AG10803 (cell line): Measurements from ENCODE around the gene MDFIC.

ENCODE experiments used
- DNase-seq: peaks from one replicate; pipeline ENCODE4 v3.0.0; 2010; ENCODE audit warnings: low read depth
- H3K4me3 ChIP-seq: 2 replicates; pipeline ENCODE4 v1.5.1; 2011; ENCODE audit warnings: mild to moderate bottlenecking, low read length, control low read depth
- CTCF ChIP-seq: conservative IDR thresholded peaks from 2 replicates; pipeline ENCODE4 v1.5.1; 2011; ENCODE audit warnings: mild to moderate bottlenecking, low read length, control low read depth, inconsistent platforms

Gene MDFIC

DNA sequence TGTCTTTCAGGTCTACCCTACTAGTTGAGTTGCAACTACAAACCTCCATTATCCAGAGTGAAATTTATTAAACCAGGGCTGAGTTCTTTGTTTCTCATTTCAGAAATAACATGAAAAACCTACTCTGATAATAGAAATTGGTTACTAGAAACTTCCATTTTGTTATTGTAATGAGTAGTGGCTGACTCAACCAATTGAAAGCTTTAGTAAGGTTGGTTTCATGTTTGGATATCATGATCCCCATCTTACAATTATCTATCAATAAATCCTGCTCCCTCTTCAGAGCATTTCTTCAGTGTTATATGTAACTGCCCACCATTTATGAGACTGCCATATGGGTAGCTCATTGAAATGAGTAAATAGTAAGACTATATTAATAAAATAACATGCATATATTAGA, 16.9 kb downstream of the MDFIC start:
- no peak overlapping the region for H3K4me3 ChIP-seq
- no peak for DNase-seq
- TF ChIP-seq CTCF = no peak

DNA sequence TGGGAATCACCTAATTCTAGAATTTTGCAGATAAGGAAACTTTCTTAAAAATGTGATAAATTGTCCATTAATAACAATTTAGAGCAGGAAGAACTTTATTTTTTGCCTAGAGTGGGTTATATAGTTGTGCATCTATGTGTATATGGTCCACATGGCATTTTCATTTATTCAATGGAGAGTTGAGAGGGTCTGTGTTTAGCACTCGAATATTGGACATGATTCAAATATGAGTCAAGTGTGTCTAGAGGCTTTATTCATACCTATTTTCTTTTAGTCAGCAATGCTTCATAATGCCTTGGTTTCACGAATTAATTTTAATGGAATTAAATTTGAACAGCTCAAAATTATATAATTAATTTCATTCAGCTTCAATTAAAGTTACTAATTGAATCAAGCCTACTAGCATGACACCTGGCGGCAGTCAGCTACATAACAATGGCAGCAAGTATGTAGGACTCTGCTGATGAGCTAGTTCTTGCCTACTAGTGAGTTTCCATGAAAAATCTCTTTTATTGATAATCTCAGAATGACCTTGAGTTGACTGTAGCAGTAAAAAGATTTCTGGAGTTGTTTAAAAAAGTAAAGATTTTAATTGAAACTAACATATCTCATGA, 17.7 kb downstream of the MDFIC start:
- H3K4me3 ChIP-seq = no peak overlapping the region
- no peak for DNase-seq
- no peak for TF ChIP-seq CTCF

- TF ChIP-seq CTCF = no peak
- no peak for DNase-seq
- H3K4me3 ChIP-seq = no peak overlapping the region
Measured at GRCh38 chr7:114940220-114940619, 18.3 kb downstream of the MDFIC start.

- H3K4me3 ChIP-seq = no peak overlapping the region
- no peak for DNase-seq
Measured at GRCh38 chr7:114941692-114942091, 19.8 kb downstream of the MDFIC start.

DNA sequence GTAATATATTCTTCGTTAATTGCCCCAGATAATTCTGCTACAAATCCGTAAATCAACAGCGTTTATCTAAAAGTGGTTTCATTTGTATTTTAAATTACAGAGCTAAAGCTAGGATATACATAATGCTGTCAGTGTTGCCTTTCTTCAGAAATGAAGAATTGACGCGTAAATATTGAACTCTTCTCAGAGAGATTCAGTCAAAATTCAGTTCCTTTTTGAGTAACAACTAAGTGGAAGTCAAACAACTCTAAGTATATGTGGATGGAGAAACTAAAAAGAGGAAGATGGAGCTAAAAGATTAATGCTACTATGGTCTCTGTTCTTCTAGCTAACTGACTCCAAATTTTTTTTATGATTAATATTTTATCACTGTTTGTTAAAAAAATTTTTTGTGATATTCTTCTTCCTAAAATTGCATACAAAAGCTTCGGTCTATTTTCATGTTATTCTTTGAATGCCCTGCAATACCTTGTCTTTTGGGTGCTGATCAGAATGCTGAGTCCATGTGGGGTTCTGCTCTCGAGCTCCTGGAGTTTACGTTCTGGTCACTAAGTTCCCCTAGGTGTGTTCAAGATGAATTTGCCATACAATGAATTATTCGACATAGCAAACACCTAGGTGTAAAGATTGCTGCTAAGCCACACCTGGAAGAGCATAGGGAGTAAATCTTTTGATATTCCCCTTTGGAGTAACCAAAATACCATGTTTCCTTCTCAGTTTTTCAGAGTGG, 20.7 kb downstream of the MDFIC start:
- DNase-seq = no peak
- H3K4me3 ChIP-seq = no peak overlapping the region
- TF ChIP-seq CTCF = no peak

More at GRCh38 chr7:114941692-114942091, 19.8 kb downstream of the MDFIC start:
- TF ChIP-seq CTCF = no peak

DNA sequence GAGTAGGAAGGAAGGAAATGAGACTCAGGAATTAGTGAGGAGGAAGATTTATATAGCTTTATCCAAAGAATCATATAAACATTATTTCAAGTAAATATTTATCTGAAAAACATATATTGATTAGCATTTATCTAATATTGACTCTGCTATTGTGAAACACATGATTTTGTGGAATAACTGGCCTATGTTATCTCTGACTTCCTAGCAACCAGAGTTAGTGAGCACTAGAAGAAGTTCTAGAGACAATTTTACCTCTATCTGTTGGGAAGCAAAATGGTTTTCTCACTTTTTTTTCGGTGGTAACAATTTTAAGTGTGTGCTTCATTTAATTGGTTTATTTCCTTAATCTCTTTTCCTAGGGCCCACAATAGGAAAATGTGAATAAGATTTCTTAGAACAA, 21.6 kb downstream of the MDFIC start:
- DNase-seq = no peak
- no peak overlapping the region for H3K4me3 ChIP-seq
- TF ChIP-seq CTCF = no peak
